Lower leg skin (tissue), 3 donors: ENCODE data around the gene TUBGCP3.

Experiments
- CTCF ChIP-seq, 3 donors: fragments of 450-650 bp; IDR thresholded peaks; one replicate each; pipeline ENCODE4 v1.5.1; 2016; ENCODE audit warnings: antibody characterized with exemption in 3 of 3, mild to moderate bottlenecking in 3 of 3, moderate library complexity in 2 of 3
- POLR2A ChIP-seq, 2 donors: fragments of 450-650 bp; IDR thresholded peaks; one replicate each; pipeline ENCODE4 v1.6.1; 2016 to 2017; ENCODE audit warnings: antibody characterized with exemption in 2 of 2, mild to moderate bottlenecking in 1 of 2, moderate library complexity in 1 of 2

- no peak for TF ChIP-seq CTCF (IDR thresholded peaks at IDR 0.05)
- TF ChIP-seq POLR2A (IDR thresholded peaks at IDR 0.05) = no peak
These were observed 57.1 kb downstream of the TUBGCP3 start for GRCh38 chr13:112530861-112531260.
